Activated gamma-delta T cell treated with anti-CD3 and anti-CD28 coated beads, Interleukin-2, amount 50 U/mL, for 16 hours (primary cell): ENCODE results near the gene TMEM30A.

ENCODE experiments used
- DNase-seq: peaks from one replicate; pipeline ENCODE4 v3.0.0-alpha.2; 2020; ENCODE audit warnings: low read depth

The TMEM30A gene

DNA sequence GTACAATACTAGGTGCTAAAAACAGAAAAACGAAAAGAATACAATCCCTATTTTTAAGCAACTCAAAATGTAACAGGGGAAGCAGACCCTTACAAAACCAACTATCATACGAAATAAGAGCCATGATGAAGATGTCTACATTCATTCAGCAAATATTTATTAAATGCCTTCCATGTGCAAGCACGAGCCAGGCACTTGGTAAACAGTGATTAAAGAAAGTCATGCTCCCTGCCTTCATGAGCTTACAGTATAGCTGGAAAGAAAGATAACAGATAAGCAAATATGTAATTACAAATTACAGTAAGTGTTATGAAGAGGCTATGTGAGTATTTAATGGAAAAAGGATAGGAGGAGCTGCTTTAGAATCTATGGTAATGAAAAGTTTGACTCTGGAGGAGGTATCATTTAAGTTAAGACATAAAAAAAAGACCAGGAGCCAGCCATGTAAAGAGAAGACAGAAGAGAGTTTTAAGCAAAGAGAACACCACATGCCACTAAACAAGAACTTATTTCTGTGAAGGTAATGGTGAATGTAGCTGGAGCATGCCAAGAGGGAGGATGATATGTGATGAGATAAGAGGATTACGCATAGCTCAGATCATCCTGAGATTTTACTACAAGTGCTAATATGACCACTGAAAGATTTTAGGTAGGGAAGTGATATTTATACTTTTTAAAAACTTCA is 21.7 kb downstream of the TMEM30A start:
- DNase-seq: no peak

- no peak for DNase-seq
Observed at GRCh38 chr6:75261299-75261698, 23.3 kb downstream of the TMEM30A start.

DNA sequence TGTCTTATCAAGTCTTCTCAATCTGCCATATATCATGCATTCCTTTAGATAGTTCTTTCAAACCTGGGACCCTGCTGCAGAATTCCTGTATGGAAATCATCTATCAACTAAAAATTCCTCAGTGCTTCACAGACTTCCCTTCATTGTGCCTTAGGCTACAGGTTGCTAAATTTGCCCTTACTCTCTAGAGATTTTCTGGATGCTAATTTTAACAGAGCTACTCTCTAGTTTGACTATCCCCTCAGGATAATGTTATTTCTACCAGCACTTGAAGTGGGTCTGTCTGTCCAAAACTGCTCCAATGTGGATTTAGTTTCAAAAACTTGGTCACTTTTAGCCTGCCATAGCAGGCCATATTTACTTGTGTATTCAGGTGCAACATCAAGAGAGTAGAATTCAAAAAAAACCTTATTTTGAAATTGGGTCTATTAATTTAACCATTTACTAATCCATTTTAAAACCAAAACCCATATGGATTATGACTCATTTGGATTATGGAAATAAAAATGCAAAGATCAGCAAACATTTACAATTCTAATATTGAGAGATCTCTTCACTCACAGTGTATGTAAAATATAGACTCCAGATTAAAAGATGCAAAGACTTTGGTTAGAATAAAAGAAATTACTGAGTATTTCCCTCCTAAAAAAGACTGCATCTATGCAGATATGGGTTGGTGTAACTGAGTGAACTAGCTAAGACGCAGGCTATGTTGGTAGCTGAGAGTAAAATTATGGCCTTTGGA is 27.1 kb downstream of the TMEM30A start:
- no peak for DNase-seq

- DNase-seq: no peak
Observed at GRCh38 chr6:75250552-75250951, 34.0 kb downstream of the TMEM30A start.

DNA sequence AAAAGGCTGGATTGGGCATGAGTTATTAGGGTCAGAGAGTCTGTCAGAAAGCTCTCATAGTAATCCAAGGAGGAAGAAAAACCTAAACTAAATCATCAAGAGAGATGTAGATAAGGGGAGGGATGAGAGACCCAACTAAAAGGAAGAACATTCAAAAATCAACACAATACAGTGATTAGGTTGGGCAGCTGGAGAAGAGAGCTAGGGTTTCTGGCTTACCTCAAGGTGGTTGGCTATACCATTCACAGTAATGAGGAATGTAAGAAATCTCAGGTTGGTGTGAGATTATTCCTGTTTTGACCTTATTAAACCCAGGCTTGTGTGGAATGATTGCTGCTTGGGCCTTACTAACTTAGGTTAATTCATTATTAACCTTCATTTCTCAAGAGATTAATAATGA is 34.8 kb downstream of the TMEM30A start:
- no peak for DNase-seq

- no peak for DNase-seq
Observed at GRCh38 chr6:75246386-75246785, 38.2 kb downstream of the TMEM30A start.

DNA sequence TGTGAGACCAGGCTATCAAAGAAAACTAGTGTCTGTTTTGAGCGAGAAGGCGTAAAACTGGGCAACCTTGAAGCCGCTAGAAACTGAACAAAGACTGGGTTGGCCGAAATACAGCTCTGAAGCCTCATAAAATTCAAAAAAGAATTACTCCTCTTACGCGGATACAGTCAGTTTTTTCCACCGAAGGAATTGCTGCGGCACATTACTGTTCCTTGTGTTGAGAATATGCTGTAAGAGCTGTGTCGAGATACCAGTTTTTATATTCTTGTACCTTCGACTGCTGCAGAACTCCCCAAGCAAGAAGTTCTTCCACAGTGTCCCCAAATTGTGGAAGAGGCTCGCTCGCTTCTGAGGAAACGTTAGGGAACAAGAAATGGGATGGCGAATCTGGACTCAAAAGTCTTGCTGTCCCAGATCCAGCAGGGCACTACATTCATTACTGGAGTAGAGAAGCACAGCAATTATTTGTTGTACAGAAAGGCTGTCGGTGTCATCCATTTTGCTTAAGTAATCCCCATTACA is 40.5 kb downstream of the TMEM30A start:
- DNase-seq: no peak

DNA sequence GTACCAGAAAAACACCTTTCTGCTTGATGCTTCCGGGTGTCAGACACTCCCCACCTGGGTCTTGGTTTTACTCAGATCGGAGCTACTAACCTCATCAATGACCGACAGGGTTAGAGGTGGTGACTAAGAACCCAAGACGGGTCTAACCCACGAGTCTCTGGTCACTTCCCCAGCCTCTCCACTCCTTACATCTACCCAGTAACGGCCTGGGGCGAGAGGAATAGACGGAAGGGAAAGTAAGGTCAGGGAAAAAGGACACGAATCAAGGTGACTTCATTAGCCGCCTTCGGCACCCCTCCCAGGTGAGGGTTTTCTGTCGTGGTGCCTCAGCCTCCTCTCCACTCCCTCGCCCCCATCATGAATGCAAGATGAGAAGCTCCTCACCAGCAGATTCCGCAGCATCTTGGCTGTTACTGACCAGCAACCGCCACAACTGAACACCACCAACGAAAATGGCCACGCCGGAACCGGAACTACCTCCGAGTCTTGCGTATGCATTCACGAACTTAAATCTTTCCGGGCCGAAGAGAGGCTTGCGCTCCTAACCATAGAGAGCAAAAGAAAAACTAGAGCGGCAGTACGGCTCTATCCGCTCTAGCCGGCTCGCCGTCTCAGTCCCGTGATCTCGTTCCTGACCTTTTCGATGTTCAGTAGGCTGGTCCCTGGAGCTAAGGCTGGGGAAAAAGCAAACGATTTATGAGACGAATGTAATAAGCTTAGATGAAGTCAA is 41.1 kb downstream of the TMEM30A start, which contains the start of gene COX7A2:
Gene COX7A2 (minus strand): TSS at position 469 of the 730 bp plus-strand sequence. CDS start 67 bp downstream, at position 402.
- peak; percentile 73 for DNase-seq

GRCh38 chr6:75236630-75237029 is 48.0 kb downstream of the TMEM30A start:
- no peak for DNase-seq

DNA sequence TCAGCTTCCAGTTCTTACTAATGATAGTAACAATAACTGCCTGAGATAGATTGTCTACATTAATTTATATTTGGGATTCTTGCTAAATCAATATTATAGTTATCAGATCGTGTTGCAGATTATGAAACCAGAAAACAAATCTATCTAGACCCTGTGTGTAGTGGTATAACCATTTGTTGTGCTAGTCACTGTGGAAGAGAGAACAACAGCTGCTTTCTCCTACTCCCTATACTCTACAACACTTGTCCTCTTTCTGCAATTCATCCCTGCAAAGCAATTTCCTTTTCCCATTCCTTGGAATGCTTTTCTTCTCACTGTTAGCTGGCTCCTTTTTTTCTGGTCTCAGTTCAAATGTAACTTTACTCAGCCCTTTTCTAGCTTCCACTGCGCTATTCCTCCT is 49.3 kb downstream of the TMEM30A start:
- no peak for DNase-seq

- no peak for DNase-seq
Observed at GRCh38 chr6:75234126-75234865, 50.3 kb downstream of the TMEM30A start.

- no peak for DNase-seq
Observed at GRCh38 chr6:75233092-75233615, 51.4 kb downstream of the TMEM30A start.

- no peak for DNase-seq
Observed at GRCh38 chr6:75230484-75231325, 53.9 kb downstream of the TMEM30A start.

DNA sequence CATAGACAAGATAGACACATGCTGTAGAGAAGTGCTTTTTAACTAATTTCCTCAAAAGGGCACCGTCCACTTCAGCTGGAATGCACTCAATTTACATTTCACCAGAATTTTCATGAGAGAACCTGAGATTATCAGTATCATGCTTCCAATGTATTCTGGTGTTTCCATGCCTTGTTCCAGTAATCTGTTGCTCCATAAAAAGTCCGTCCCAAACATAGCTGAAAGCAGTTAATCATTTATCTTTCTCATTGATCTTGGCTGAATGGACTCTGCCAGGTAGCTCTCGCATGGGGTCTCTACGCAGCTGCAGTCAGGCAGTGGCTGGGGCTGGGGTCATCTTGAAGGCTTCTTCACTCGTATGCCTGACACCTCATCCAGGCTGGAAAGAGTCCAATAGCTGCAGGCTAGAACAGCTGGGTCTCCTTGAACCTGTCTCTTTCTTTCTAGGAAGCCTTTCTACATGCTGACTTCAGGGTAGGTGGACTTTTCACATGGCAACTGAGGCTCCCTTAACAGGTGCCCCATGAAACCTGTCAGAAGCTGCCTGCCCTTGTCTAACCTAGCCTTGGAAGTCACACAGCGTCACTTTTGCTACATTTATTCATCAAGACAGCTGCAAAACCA is 60.2 kb downstream of the TMEM30A start:
- no peak for DNase-seq

GRCh38 chr6:75223428-75223827 is 61.2 kb downstream of the TMEM30A start:
- no peak for DNase-seq

DNA sequence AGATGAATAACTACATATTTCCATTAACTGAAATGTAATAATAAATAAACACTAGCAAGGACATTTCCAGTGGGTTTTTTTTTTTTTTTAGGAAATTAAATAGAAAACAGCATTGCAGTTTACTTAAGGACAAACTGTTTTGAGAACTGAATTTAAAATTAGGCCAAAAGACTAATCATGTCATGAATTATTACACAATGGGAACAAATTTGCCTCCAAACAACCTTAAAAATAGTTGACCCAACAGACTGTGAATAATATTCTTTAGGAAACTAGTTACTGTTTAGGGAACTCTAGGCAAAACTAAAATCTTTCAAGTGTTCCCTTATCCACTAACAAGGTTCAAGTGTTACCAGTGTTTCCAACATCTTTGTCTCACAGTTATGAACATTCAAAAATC is 62.3 kb downstream of the TMEM30A start:
- DNase-seq: no peak

- DNase-seq: no peak
Observed at GRCh38 chr6:75221116-75221515, 63.5 kb downstream of the TMEM30A start.

GRCh38 chr6:75220357-75220756 is 64.2 kb downstream of the TMEM30A start:
- no peak for DNase-seq

DNA sequence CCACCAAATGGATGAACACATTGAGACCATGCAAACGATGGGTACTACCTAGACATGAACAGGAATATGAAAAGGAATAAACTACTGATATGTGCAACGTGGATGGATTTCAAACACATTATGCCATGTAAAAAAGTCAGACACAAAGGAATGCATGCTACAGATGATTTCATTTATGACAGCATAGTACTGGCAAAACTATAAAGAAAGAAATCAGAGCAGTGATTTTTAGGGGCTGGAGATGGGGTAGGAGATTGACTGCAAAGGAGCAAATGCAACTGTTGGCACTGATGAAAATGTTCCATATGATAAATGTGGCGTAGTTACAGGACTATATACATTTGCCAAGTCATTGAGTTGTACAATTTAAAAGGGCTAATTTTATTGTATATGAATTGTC is 65.3 kb downstream of the TMEM30A start:
- DNase-seq: no peak

- DNase-seq: no peak
Observed at GRCh38 chr6:75217193-75217592, 67.4 kb downstream of the TMEM30A start.
